NCI-H82 treated with DMSO at 0.1 percent for 48 hours (cell line): ENCODE measurements around the gene BTNL3.
"Not testable (repeated sequence)": the region's sequence is repeated elsewhere in the genome, so short reads cannot be mapped to it uniquely, and the experiment has no call there.

Experiments
- DNase-seq: peaks from one replicate; lab custom pipeline; 2025; ENCODE audit not compliant: unreplicated experiment; lab: John Stamatoyannopoulos, UW

Gene BTNL3

GRCh38 chr5:181045857-181046256 is 57.2 kb downstream of the BTNL3 start:
- DNase-seq, result not testable (repeated sequence)

DNA sequence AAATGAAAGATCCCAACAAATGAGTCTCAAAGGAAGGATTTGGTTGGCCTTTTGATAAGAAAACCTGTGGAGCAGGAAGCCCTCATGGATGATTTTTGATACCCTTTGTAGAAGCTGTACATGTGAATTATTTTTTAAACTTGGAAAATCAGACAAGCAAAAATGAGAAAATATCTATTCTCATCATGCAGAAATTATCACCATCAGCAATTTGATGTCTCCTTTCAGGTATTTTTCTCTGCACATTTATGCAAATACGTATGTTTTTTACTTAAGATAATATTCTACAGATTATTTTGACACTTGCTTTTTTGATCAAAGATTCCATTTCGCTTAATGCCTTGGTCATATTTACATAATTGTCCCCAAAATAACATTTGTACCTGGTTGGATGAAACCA is 58.6 kb downstream of the BTNL3 start:
- no peak for DNase-seq

DNA sequence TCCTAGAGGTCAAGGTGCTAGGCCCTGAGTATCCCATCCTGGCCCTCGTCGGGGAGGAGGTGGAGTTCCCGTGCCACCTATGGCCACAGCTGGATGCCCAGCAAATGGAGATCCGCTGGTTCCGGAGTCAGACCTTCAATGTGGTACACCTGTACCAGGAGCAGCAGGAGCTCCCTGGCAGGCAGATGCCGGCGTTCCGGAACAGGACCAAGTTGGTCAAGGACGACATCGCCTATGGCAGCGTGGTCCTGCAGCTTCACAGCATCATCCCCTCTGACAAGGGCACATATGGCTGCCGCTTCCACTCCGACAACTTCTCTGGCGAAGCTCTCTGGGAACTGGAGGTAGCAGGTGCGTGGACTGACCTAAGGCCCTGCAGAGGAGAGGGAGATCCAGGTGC is 59.3 kb downstream of the BTNL3 start:
- DNase-seq, result no peak

GRCh38 chr5:181050016-181050415 is 61.4 kb downstream of the BTNL3 start:
- DNase-seq, result no peak

GRCh38 chr5:181051841-181052671 is 63.4 kb downstream of the BTNL3 start:
- no peak for DNase-seq

DNA sequence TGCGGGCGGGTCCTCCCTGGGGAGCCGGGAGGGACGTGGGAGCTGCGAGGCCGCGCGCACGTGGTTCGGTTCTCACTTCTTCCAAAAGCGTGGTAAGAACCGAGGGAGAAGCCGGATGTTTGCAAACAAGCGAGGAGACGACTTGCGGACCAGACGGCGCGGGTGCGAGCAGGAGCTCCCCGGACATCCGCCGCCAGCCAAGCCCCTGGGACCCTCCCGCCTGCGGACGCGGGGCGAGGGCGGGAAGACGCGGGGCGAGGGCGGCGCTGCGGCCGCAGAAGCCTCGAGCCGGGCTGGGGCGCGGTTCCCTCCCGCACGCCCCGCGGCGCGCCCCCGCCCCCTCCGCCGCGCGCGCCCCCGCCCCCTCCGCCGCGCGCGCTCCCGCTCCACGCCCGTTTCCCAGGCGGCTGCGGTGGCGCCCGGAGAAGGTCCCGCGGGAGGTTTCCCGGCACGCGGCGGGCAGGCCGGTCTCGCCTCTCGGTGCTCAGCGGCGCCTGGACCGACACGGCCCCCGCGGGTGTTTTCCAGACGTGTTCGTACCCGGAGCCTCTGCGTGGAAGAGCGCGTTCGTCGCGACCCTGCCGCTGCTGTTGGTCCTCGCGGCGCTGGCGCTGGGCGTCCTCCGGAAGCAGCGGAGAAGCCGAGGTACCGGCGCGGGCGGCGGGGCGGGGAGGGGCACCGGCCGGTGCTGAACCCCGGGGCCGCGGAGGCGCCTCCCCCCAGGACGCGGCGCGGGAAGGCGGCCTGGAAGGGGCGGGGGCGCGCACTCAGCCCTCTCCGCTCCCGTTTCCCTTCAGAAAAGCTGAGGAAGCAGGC is 64.2 kb downstream of the BTNL3 start:
- DNase-seq, result no peak

GRCh38 chr5:181053488-181054121 is 65.0 kb downstream of the BTNL3 start:
- no peak for DNase-seq

- no peak for DNase-seq
Measured at GRCh38 chr5:181054138-181054537, 65.5 kb downstream of the BTNL3 start.

DNA sequence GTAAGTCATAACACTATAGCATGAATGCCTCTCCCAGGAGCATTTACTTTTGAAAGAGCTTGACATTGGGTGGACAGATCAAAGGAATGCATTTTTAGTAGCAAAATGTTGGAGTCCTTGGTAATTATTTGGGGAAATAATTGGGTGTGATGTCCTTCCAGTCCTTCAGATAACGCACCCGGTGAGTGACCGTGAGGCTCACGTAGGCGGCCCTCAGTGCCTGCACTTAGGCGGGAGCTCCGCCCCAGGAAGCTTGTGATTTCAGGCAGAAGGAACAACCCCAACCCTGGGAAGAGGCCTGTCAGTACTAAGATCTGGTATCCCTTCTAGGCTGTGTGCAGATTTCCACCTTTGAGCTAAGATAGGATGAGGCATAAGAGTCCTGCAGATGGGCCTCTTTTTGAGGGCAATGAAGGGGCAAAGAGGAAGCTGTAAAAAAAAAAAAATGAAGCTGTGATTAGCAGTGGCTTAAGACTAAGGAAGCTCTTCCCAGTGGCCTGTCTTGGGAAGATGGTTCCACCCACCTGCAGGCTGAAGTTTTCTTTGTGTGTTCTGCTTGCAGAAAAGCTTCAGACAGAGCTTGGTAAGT is 66.3 kb downstream of the BTNL3 start:
- DNase-seq, result no peak
